Occipital lobe (tissue), 2 donors: ENCODE measurements around the gene DUOX1. TPM values are rescaled to one million over a fixed set of nuclear protein-coding genes. Genes with fewer than 3 reads are reported as not detected.

Experiments used
- DNase-seq: peaks from one replicate; lab custom pipeline; 2025; lab: John Stamatoyannopoulos, UW
- total RNA-seq: library from RNA; depleted of rRNA; stranded (reverse); fragments of >200 nt; gene quantifications from one replicate; pipeline ENCODE4 v1.2.3, GENCODE V29; 2014

DUOX1 gene
- total RNA-seq, 1 donor from 2014 or later = not detected

DNA sequence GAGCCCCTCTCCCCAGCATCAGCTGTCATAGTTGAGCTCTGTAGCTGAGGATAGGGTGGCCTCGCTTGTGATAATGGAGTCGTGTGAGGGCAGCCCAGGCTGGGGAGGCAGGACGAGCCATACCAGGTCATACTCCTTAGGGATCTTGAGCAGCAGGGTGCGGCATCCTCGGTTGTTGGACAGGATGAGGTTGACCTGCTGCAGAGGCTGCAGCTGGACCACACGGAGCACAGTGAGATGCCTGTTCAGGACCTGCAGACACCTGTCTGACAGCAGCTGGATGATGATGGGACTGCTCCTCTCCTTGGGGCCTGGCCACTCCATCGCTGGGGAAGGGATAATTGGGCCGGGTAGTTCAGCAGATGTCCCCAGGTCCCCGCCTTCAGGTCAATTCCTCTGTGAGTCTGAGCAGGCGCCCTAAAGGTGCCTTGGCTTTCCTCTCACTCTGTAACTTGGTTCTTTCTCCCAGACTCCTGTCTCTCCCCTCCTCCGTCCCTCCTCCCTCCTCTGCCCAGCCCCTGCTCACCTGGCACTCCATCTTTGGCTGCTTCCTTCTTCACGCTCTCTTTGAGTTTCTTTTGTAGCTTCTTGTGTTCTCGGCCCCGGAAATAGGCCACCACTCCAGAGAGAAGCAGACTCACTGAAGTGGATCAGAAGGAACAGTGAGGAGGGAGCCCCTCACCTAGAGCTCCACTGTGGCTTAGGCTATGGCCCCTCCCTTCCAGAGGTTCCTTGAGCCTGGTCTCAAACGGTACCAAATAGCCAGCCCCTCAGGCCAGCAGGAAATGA lies 23.6 kb upstream of the DUOX1 start:
- DNase-seq = no peak

DNA sequence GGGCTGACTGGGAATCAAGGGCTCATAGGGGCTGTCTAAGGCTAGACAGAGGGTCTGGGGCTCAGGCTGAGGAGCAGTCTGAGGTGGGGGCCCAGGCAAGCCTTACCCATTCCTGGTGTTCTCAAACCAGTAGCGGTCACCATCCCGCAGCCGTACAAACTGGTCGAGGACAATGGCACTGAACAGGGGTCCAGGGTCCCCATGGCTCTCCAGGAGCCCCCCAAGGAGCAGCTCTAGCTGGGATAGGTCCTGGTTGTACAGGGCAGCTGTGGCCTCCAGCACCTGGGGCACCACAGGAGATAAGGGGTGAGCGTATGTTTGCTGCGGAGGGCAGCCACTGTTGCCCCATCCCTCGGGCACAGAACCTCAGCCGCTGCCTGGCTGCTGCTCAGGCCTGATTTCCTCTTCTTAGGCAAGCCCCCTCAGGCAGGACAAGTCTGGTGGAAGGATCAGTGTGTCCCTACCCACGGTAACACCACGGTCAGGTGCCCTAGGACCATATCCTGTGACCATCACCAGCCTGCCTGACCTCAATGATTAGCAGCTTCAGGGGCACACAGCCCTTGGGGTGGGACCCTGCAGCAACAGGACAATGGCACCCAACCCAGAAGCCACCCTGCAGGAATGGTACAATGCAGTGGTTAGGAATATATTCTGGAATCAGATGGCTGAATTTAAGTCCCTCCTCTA lies 21.7 kb upstream of the DUOX1 start:
- DNase-seq = no peak

DNA sequence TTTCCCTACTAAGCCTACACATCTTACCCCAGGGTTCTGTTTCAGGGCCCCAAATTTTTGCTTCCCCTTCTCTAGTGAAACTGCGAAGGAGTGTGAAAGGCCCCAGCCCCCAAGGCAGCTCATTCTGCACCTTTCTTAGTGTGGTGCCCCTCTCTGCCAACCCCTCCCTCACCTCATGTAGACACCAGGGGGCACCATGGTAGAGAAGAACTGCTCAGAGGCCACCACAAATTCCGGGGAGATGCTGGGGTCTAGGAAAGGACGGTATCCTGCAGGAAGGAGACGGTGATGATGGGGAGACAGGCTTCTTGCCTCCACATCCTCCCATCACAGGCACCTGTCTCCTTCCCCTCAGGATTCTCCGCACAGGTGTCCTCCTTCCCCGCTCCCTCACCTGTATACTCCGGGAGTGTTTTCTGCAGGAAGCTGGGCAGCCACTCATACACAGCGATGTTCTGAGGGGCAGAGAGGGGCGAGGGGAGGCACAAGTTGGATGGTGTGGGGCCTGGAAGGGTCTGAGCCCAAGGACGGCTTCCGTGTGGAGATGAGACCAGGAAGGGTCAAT lies 19.5 kb upstream of the DUOX1 start:
- no peak for DNase-seq

DNA sequence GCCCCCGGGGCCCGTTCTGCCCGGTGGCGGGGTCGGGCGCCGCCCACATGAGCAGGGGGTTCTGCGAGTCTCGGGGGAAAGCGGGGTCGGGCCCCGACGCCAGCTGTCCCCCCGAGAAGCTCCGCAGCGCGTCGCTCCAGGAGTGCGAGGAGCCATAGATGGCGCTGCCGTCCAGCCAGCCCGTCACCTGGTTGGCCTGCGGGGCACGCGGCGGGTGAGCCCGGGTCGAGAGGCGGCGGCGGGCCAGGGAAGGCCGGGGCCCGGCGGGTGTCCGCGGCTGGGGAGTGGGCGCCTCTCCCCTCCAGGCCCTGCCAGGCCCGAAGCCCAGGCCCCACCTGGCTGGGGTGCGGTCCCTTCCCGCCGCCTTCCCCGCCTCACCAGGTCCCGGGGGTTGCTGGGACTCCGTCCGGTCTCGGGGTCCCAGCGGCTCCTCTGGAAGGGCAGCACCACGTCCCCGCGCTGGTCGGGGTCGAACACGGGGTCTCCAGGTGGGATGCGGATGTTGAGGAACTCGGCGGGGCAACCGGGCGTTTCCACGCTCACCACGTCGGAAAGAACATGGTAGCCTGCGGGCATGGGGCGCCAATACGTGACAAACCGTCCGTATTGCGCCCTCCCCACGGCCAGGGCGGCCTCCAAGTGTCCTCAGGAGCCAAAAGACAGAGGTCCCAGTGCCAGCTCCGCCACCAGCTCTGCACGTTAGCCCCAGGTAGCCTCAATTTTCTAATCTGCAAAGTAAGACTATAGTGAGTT lies 18.2 kb upstream of the DUOX1 start:
- no peak for DNase-seq

DNA sequence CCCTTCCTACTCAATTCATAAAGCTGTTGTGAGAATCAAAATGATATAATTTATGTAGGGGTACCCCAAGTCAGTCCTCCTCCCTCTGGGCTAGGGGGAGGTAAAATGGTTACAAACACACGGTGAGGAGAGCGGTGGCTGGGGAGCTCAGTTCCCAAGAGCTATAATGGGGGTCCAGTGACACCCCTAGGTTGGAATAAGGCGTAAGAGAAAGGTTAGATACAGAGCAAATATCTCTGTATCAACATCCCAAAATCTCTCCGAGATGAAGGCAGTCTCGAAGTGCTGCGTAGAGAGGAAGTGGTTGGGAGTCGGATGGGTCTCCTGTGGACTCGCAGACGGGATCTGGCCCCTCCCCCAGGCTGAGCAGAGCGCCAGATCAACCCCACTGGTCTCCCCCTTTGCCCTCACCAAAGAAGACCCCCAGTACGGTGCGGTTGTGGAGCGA lies 17.6 kb upstream of the DUOX1 start:
- no peak for DNase-seq

DNA sequence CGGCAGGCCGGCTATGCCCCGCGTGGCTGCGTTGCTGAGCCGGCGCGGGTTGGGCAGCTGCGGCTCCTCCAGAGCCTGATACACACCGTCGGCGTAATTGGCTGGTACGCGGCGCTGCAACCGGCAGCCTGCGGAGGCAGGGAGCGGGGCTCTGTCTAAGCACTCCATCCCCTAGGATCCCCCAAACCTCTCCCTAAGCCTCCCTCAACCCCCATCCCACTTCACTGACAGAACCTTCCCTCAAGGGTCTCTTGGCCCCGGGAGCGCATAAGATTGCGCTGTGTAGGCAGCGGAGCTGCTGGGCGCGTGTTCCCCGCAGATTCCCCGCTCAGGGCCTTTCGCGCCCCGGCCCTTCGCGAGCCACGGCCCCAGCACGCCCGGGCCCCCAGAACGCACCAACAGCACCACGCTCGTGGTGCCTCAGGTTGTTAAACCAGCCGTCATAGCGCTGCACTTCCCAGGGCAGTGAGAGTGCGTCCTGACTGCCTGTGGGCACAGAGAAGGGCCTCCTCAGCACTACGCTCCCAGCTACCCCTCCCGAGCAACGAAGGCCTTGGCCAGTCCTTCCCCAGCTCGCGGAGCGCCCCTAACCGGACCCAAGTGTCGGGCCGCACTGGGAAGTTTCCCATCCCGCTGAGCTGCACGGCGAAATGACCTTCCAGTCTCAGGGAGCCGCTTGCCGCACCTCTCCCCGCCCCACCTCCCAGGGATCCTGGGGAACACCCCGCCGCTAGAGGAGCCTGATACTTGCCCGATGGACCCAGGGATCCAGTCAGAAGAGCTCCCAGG lies 17.0 kb upstream of the DUOX1 start:
- no peak for DNase-seq

DNA sequence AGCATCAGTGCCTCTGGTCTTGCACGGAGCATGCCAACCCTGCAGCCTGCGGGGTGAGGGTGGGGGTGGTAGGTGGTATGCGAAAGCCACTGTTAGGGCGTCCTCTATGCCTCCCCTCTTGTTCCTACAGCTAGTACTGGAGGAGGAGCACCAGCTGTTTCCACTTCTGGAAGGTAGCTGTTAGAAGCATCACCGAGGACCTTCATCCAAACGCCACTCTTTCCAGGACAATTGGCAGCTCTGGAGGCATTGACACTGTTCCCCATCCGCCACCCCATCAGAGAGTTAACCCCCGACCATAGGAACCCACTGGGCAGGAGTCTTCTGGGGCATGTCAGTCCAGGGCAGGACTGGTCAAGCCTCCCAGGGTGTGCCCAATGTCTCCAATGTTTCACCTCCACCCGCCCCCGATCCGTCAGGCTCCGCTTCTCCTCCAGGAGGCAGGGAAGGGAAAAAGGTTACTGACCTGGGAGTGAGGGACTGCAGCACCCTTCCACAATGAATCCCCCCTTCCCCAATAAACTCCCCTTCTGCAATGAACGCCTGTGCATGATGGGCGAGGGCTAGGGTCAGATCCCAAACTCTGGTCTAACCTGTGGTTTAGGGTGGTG lies 16.3 kb upstream of the DUOX1 start:
- DNase-seq = no peak

DNA sequence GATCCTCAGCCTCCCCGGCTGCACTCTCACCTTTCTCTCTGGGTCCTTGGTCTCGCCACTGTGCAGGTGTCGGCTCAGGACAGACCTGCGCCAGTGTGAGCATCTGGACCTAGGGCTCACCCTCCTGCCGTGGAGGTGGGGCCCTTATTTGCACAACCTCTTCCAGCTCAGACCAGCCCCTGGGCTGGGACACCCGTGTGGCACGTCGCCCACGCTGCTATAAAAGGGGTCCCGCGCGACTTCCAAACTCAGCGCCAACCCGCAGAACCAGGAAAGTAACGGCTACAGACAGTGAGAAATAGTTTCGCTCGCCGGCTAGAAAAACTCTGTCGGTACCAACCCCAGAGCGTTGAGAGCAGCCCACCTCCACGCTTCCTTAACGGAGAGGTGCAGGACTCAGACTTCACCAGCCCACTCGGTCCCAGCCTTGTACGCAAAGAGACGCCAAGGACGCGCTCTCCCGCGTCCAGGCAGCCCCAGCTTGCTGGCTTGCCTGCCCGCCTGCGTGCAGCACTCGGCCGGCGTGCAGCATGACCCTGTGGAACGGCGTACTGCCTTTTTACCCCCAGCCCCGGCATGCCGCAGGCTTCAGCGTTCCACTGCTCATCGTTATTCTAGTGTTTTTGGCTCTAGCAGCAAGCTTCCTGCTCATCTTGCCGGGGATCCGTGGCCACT lies 15.6 kb upstream of the DUOX1 start, which contains the start of the genes DUOX2 and DUOXA2:
DUOX2 (minus strand) TSS at position 97 of the 675 bp plus-strand sequence. CDS start 761 bp downstream, outside the sequence.
DUOXA2 (plus strand) TSS at position 251 of the 675 bp plus-strand sequence; CDS start at position 531, 280 bp downstream.
- no peak for DNase-seq

DNA sequence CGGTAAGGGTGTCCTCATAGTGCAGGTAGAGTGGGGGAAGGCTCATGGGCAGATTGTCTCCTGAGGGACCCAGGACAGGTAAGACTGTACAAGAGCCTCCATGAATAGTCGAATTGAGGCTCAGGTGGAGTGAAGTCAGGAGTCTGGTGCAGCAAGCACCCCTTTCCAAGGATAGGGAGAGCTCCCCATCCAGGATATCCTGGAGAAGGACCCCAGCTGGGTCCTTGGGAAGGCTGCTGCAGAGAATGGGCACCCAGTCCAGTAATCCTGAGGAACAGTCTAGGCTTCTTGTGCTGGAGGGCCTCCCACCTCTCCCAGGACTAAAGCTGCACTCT lies 15.1 kb upstream of the DUOX1 start:
- no peak for DNase-seq

DNA sequence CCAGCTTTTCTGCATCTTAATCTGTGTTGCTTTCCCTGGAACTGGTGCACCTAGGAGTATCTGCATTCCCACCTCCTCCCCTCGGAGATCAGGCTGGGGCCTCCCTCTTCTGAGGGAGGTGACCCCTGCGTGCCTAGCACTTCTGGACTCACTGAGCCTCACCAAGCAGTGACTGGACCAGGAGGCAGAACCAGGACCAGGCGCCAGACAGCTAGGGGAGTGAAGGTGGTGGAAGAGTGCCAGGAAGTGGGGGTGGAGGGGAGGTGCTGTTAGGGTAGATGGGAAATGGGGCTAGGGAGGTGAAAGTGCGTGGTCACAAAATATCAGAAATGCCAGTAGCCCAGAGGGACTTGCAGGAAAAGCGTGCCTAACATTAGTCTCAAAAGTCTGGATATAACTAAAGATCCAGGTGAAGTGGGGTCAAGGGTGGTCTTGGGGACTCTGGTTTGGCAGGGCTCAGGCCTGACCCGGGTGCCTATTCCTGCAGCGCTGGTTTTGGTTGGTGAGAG lies 14.4 kb upstream of the DUOX1 start:
- DNase-seq = no peak

DNA sequence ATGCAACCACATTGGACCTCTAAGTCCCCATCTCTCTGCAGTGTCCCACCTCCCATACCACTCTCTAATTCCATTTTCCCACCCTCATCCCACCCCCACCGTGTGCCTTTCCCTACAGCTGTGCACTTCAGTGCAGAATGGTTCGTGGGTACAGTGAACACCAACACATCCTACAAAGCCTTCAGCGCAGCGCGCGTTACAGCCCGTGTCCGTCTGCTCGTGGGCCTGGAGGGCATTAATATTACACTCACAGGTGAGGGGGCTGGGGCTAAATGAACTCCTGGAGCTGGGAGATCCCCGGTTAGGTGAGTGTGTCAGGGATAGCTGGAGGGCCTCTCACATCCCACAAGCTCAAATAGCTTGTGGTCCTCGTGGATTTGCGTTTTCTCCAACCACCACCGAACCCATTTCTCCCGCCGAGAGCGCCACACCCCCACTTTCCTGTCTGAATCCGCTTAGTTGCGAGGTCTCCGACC lies 13.8 kb upstream of the DUOX1 start:
- no peak for DNase-seq

DNA sequence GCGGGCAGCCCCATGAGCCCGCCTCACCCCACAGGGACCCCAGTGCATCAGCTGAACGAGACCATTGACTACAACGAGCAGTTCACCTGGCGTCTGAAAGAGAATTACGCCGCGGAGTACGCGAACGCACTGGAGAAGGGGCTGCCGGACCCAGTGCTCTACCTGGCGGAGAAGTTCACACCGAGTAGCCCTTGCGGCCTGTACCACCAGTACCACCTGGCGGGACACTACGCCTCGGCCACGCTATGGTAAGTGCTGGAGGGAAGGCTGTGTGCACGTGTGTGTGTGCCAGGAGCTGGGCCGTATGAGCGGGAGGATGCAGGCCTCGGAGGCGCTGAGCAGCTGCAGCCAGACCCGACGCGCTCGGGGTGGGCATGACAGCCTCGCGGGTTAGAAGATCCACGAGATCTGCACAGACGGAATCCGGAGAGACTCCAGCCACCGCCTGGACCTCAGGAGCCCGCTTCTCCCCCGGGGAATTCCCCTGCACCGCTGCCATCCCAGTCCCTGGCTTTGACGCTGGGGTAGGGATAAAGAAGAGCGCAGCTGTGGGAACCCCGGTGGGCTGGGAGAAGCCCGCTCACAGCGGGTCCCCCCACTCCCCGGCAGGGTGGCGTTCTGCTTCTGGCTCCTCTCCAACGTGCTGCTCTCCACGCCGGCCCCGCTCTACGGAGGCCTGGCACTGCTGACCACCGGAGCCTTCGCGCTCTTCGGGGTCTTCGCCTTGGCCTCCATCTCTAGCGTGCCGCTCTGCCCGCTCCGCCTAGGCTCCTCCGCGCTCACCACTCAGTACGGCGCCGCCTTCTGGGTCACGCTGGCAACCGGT lies 13.1 kb upstream of the DUOX1 start:
- no peak for DNase-seq

DNA sequence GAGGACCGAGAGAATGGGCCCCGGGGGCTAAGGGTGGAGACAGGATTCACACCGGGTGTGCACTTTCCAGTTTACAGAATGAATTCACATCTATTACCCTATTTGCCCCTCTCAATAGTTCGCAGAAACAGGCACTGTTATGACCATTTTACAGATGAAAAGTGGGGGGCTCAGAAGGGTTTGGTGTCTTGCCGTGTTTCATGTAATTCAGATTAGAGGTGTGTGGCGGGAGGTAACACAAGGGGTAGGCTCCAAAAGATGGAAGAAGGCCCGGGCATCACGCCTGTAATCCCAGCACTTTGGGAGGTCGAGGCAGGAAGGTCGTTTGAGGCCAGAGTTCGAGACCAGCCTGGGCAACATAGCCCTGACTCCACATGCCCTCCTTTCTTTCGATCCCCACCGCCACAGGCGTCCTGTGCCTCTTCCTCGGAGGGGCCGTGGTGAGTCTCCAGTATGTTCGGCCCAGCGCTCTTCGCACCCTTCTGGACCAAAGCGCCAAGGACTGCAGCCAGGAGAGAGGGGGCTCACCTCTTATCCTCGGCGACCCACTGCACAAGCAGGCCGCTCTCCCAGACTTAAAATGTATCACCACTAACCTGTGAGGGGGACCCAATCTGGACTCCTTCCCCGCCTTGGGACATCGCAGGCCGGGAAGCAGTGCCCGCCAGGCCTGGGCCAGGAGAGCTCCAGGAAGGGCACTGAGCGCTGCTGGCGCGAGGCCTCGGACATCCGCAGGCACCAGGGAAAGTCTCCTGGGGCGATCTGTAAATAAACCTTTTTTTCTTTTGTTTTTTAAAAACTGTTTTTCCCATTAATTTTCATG lies 12.3 kb upstream of the DUOX1 start:
- no peak for DNase-seq

DNA sequence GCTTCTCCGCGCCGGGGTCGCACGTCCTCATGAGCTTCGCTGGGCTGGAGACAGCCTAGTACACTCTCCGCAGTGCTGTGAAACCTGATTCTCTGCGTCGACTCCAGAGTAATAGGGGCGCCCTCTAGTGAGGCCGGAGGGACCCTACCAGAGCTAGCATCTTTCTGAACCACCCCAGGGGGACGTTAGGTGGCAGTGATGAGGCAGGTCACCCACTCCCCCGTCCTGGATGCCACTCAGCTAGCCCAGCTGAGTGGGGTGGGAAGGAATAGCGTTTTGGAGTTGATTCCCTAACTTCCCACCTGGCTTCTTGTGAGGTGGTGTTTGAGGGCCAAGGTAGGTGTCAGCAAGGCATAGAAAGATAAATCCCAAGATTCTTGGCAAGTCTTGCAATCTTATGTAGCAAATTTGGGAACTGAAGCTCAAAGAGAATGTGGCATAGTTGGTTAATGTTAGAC lies 11.6 kb upstream of the DUOX1 start:
- DNase-seq = peak; percentile 78

DNA sequence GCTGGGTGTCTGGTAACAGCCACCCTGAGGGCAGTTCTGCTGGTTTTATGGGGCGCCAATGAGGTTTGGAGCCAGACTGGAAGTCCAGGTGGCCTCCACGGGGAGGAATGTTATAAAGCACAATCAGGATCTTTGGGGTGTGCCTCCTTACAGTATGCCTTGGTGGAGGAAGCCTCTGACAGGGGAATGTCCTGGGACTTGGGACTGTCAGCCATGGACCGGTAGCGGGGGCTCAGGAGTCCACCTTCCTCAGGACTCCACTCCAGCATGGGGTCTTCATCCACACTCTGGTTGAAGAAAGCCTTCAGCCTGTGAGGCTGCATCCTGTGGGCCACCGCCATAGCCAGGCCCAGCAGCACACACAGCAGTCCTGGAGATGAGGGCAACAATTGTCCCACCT lies 10.8 kb upstream of the DUOX1 start:
- DNase-seq = no peak

DNA sequence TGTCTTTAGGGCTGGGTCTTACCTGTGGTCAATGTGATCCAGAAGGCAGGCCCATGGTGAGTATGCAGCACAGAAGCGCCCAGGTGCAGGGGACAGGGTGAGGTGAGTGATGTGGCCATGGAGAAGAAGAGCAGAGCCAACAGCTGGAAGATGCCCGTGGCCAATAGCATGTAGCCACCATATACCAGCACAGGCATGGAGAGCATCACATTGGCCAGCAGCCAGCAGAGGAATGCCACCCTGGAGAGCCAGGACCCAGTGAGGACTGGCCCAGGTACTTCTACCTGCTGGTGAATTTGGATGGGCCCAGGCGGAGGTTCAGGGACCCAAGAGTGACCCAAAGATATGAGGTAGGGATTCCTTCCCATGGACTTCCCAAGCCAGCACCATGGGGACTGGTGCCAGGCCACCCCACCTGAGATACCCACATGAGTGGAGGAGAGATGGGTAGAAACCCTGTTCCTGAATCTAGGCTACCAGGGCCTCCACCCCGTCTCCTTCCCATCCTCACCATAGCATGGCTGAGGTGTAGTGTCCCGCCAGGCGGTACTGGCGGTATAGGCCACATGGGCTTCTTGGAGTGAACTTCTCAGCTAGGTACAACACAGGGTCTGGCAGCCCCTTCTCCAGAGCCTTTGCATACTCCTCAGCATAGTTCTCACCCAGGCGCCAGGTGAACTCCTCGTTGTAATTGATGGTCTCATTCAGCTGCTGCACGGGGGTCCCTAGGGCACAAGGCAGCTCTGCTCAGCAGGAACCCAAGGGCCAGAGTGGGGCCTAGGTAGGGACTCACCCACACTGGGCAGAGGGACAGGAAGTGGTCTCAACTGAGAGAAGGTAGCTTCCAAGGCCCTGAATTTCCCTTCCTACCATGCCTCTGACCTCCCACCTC lies 9.5 kb upstream of the DUOX1 start:
- no peak for DNase-seq

DNA sequence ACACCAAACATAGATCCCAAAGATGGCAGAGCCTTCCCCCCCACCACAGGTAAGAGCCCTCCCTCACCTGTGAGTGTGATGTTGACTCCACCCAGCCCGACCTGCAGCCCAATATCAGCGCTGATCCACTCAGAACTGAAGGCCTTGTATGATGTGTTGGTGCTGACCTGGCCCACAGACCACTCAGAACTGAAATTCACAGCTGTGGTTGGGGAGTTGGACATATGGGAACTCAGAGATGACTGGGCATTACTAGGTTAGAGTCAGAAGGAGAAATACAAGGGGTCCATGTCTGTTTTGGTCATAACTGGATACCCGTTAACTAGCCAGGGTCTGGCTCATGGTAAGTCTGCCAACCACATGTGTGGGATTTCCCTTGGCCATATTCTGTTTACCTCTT lies 8.8 kb upstream of the DUOX1 start:
- DNase-seq = no peak
